ENCODE measurements around the gene MALSU1.
"Not testable (repeated sequence)": the region's sequence is repeated elsewhere in the genome, so short reads cannot be mapped to it uniquely, and the experiment has no call there.

MALSU1 gene

GRCh38 chr7:23287612-23288011 is 11.5 kb upstream of the MALSU1 start:
- DNase-seq, result no peak

- no peak for DNase-seq
Measured at GRCh38 chr7:23290993-23291392, 8.1 kb upstream of the MALSU1 start.

- no peak for DNase-seq
Measured at GRCh38 chr7:23291957-23292560, 7.1 kb upstream of the MALSU1 start.

- DNase-seq, result no peak
Measured at GRCh38 chr7:23292623-23293022, 6.5 kb upstream of the MALSU1 start.

- no peak for DNase-seq
Measured at GRCh38 chr7:23293500-23294073, 5.6 kb upstream of the MALSU1 start.

DNA sequence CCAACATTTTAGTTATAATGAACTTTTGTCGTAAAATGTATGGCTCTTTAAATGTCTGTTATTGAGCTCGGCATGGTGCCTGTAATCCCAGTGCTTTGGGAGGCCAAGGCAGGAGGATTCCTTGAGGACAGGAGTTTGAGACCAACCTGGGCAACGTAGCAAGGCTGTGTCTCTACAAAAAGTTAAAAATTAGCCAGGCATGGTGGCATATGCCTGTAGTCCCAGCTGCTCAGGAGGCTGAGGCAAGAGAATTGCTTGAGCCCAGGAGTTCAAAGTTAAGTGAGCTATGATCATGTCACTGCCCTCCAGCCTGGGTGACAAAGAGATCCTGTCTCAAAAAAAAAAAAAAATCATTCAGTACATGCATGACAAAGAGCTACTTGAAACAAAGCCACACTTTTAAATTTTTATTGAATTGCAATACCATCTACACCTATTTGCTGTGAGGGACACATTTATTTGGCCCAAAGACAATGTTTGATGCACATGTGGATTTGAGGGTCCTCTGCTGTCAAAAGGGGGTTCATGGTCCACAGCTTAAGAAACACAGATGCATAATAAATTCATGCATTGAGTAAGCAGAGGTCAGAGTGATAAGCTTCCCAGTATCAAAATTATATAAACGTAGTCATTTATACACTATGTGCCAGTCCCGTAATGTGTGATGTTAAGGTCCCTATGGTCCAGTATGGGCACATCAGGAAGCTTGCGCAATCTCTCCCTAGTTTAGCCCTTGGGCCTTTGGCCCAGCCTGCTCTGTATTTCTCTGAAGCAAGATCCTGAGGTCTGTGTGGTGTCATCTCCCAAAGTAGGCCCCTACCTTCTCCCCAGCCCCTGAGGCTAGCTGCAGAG is 4.4 kb upstream of the MALSU1 start:
- no peak for DNase-seq

DNA sequence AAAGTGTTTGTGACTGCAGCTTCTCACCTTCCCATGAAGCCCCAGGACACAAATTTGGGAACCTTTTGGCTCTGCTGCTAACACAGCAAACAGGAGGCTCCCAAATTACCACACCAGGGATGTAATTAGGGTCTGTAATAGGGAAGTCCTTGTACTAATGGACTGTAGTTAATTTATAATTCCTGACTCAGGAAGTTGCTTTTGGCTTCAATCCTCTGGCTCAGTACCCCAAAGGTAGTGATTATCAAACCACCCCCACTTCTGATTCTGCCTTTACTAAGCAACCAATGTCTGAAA is 3.8 kb upstream of the MALSU1 start:
- no peak for DNase-seq

- no peak for DNase-seq
Measured at GRCh38 chr7:23298141-23298881, 828 bp upstream of the MALSU1 start.

GRCh38 chr7:23299770-23300300 is 696 bp downstream of the MALSU1 start:
- DNase-seq, result no peak

GRCh38 chr7:23306936-23307521 is 7.9 kb downstream of the MALSU1 start:
- DNase-seq, result no peak

GRCh38 chr7:23308754-23309153 is 9.6 kb downstream of the MALSU1 start:
- no peak for DNase-seq

GRCh38 chr7:23312141-23312540 is 13.0 kb downstream of the MALSU1 start:
- DNase-seq, result not testable (repeated sequence)

DNA sequence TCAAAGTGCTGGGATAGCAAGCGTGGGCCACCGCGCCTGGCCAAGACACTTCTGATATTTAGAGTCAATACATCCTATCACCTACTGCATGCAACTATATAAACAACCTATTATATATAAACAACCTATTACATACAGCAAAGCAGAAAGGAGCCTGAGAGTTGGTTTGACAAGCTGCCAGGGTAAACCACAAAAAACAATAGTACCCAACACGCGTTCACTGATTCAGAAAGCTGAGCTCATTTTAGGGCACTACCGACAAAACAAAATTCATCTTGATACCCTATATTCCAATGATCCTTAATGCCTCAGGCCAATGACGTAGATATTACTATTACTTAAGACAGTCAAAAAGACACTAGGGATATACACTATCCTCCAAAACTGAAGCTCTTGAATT is 16.2 kb downstream of the MALSU1 start:
- DNase-seq, result no peak

DNA sequence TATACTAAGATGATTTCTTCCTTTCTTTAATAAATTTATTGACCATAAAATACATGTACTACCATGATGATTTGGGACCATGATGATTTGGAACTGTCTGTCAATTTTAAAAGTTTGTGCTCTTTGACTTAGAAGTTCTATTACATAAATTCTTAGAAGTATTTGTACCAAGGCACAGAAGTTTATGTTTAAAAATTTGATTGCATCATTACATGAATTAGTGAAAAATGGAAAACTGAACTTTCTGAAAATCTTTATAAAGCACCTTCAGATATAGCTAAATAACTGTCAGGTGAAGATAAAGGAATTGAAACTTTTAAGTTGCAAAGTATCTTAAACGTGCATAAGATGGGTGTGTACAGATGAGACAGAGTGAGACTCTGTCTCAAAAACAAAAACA is 32.0 kb downstream of the MALSU1 start:
- DNase-seq, result no peak

GRCh38 chr7:23332193-23332592 is 33.1 kb downstream of the MALSU1 start:
- DNase-seq, result no peak

GRCh38 chr7:23332910-23333612 is 33.9 kb downstream of the MALSU1 start:
- DNase-seq, result no peak

DNA sequence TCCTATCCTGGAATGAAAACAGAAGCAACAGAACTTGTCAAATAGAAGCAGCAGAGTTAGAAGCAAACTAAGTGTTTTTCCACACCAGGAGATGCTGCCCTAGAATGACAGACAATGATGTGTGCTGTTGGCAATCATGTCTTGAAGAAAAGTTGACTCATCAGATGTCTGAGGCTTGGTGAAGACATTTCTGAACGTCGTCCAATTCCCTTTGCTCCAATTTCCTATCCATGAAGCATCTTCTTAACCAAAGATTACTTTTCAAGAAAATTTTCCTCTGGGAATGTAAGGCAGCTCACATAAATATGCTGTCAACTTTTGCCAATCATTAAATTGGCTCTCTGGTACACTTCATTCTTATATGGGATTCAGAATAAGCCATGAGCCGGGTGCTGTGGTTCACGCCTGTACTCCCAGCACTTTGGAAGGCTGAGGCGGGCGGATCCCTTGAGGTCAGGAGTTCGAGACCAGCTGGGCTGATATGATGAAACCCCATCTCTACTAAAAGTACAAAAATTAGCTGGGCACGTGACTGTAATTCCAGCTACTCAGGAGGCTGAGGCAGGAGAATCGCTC is 34.6 kb downstream of the MALSU1 start:
- no peak for DNase-seq

- no peak for DNase-seq
Measured at GRCh38 chr7:23334482-23335056, 35.4 kb downstream of the MALSU1 start.

GRCh38 chr7:23335136-23335535 is 36.0 kb downstream of the MALSU1 start:
- DNase-seq, result no peak

DNA sequence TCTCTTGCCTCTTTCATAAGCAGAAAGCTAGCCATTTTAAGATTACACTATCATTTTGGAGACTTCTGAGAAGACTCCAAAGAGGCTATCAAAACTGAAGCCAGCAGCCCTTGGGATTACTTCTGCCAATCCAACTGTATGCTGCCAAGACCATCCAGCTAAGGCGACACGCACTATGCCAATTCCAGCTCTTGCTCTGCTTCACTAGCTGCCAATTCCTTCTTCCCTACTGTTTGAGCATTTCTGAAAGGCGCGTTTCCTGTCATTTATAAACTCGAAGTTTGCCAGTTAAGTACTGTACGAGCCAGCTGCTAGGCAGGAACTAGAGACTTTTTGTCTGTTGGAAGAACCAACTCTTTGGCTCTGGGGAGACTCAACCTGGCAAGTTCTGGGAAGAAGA is 36.5 kb downstream of the MALSU1 start:
- DNase-seq, result no peak

DNA sequence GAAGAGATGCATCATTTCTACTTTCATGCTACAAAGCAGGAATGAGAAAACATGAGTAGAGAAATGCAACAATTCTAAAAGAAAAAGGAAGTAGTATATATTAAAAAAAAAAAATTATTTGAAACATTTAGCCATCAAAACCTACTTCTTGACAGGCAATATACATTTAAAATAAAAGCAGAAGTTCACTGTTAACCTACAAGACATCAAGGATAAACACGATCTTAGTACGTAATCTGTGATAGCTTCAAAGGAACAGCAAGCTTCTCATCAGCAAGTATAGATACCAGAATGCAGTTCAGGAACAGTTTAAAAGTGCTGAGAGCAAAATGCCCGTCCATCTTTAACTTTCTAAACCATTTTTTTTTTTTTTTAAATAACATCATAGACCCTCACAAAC is 36.9 kb downstream of the MALSU1 start:
- no peak for DNase-seq

All from CD4-positive, alpha-beta T cell treated with Interleukin-10 for 1 hour (primary cell).